ENCODE data around the gene RCSD1.

Gene RCSD1

GRCh38 chr1:167656657-167657056, 26.6 kb downstream of the RCSD1 start:
- no peak overlapping the region for H3K4me3 ChIP-seq (ENCODE audit: low read depth, low read length)
- no peak for TF ChIP-seq CTCF (IDR thresholded peaks at IDR 0.05; ENCODE audit: insufficient read depth, low read depth, low read length, missing control alignments)
- DNase-seq (ENCODE audit: low read depth): no peak

GRCh38 chr1:167658574-167659328, 28.7 kb downstream of the RCSD1 start:
- no peak for DNase-seq (ENCODE audit: low read depth)

GRCh38 chr1:167659450-167659849, 29.4 kb downstream of the RCSD1 start:
- DNase-seq (ENCODE audit: low read depth): no peak
- TF ChIP-seq CTCF (IDR thresholded peaks at IDR 0.05; ENCODE audit: insufficient read depth, low read depth, low read length, missing control alignments): no peak
- H3K4me3 ChIP-seq (ENCODE audit: low read depth, low read length): no peak overlapping the region

More at GRCh38 chr1:167658574-167659328, 28.7 kb downstream of the RCSD1 start:
- TF ChIP-seq CTCF (IDR thresholded peaks at IDR 0.05; ENCODE audit: insufficient read depth, low read depth, low read length, missing control alignments): no peak
- no peak overlapping the region for H3K4me3 ChIP-seq (ENCODE audit: low read depth, low read length)

- H3K4me3 ChIP-seq (ENCODE audit: low read depth, low read length): no peak overlapping the region
- TF ChIP-seq CTCF (IDR thresholded peaks at IDR 0.05; ENCODE audit: insufficient read depth, low read depth, low read length, missing control alignments): no peak
- DNase-seq (ENCODE audit: low read depth): no peak
These were observed 29.8 kb downstream of the RCSD1 start for GRCh38 chr1:167659881-167660280.

GRCh38 chr1:167661527-167662426, 31.7 kb downstream of the RCSD1 start:
- no peak for DNase-seq (ENCODE audit: low read depth)
- H3K4me3 ChIP-seq (ENCODE audit: low read depth, low read length): no peak overlapping the region
- TF ChIP-seq CTCF (IDR thresholded peaks at IDR 0.05; ENCODE audit: insufficient read depth, low read depth, low read length, missing control alignments): no peak

GRCh38 chr1:167663002-167663772, 33.2 kb downstream of the RCSD1 start:
- no peak for TF ChIP-seq CTCF (IDR thresholded peaks at IDR 0.05; ENCODE audit: insufficient read depth, low read depth, low read length, missing control alignments)
- peak; percentile 80 for DNase-seq (ENCODE audit: low read depth)
- H3K4me3 ChIP-seq (ENCODE audit: low read depth, low read length): no peak overlapping the region
